Measurements from ENCODE around the gene MS4A15. TPM values are rescaled to one million over a fixed set of nuclear protein-coding genes. Genes with fewer than 3 reads are reported as not detected.
"Not testable (repeated sequence)": the region's sequence is repeated elsewhere in the genome, so short reads cannot be mapped to it uniquely, and the experiment has no call there.

Gene MS4A15, protein sequence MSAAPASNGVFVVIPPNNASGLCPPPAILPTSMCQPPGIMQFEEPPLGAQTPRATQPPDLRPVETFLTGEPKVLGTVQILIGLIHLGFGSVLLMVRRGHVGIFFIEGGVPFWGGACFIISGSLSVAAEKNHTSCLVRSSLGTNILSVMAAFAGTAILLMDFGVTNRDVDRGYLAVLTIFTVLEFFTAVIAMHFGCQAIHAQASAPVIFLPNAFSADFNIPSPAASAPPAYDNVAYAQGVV
- total RNA-seq: not detected

GRCh38 chr11:60756307-60757032, at the start of gene MS4A15:
Gene MS4A15, plus strand, starts transcription at chr11:60756867. Its CDS starts 6,867 bp downstream, at chr11:60763734.
- DNase-seq: no peak
- no peak for TF ChIP-seq POLR2A (IDR thresholded peaks at IDR 0.05)
- TF ChIP-seq, protein P1, sequence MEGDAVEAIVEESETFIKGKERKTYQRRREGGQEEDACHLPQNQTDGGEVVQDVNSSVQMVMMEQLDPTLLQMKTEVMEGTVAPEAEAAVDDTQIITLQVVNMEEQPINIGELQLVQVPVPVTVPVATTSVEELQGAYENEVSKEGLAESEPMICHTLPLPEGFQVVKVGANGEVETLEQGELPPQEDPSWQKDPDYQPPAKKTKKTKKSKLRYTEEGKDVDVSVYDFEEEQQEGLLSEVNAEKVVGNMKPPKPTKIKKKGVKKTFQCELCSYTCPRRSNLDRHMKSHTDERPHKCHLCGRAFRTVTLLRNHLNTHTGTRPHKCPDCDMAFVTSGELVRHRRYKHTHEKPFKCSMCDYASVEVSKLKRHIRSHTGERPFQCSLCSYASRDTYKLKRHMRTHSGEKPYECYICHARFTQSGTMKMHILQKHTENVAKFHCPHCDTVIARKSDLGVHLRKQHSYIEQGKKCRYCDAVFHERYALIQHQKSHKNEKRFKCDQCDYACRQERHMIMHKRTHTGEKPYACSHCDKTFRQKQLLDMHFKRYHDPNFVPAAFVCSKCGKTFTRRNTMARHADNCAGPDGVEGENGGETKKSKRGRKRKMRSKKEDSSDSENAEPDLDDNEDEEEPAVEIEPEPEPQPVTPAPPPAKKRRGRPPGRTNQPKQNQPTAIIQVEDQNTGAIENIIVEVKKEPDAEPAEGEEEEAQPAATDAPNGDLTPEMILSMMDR (IDR thresholded peaks at IDR 0.05): peak in 2 of 6 experiments; percentile 16 to 36
- H3K4me3 ChIP-seq (replicated peaks in 1 of 3): no peak within 1 kb of the TSS
- H3K9me3 ChIP-seq: no peaks in the 10 kb centered on the region
- intact Hi-C loops (cut with DNase I): no loop called here
- no peaks in the 10 kb centered on the region for H3K4me1 ChIP-seq
- 56 to 59% methylated on average over 14 of the region's 14 CpGs for WGBS, 2 donors
- no peaks in the 10 kb centered on the region for H3K36me3 ChIP-seq
- H3K27ac ChIP-seq: no peak within 1 kb of the TSS
- H3K27me3 ChIP-seq: no peaks in the 10 kb centered on the region

DNA sequence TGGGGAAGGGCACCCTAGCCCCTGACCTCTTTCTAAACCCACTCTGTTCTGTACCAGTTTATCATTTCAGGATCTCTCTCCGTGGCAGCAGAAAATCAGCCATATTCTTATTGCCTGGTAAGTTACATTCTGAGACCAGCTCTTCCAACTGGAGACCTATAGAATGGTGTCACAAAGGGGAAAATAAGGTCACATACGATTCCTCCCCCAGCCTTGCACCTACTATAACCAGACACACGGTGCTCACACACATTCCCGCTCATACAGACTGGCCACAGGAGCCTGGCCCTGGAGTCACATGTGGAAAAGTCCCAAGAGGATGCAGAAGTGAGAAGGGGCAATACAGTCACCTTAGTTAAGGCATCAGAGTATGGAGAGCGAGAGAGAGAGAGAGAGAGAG, 49.7 kb upstream of the MS4A15 start:
- no peaks in the 10 kb centered on the region for H3K4me1 ChIP-seq
- TF ChIP-seq, protein P1 (IDR thresholded peaks at IDR 0.05): no peak
- no peak for TF ChIP-seq POLR2A (IDR thresholded peaks at IDR 0.05)
- no peaks in the 10 kb centered on the region for H3K9me3 ChIP-seq
- no peak for DNase-seq
- no peak overlapping the region for H3K27ac ChIP-seq
- intact Hi-C loops (cut with DNase I): no loop called here
- H3K4me3 ChIP-seq (replicated peaks in 1 of 3): no peak overlapping the region
- no peaks in the 10 kb centered on the region for H3K36me3 ChIP-seq
- 62 to 69% methylated on average over 5 of the region's 5 CpGs for WGBS, 2 donors
- no peaks in the 10 kb centered on the region for H3K27me3 ChIP-seq

DNA sequence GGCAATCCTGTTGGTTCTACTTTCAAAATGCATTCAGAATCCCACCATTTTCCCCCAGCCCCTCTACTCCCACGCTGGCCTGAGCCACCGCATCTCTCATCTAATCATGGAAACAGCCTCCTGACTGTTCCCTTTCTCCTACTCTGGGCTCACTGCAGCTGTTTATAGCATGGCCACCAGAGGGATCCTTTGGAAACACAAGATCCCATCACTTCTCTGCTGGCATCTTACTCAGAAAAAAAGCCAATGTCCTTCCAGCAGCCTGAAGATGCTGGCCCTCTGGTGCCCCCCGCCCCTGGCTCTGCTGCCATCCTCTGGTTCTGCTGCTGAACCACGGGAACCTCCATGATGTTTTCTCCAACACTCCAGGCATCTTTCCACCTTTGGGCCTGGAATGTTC, 46.2 kb upstream of the MS4A15 start:
- intact Hi-C loops (cut with DNase I): no loop called here
- 73 to 76% methylated on average over 4 of the region's 4 CpGs for WGBS, 2 donors
- Histone ChIP-seq H3K27me3 (no peaks in the 10 kb centered on the region), H3K9me3 (no peaks in the 10 kb centered on the region), H3K4me3 (replicated peaks in 1 of 3) (no peak overlapping the region), H3K36me3 (no peaks in the 10 kb centered on the region), H3K27ac (no peak overlapping the region), H3K4me1 (no peaks in the 10 kb centered on the region)
- DNase-seq: no peak
- TF ChIP-seq, protein P1 (IDR thresholded peaks at IDR 0.05): no peak
- no peak for TF ChIP-seq POLR2A (IDR thresholded peaks at IDR 0.05)

- DNase-seq: no peak
- H3K4me3 ChIP-seq (replicated peaks in 1 of 3): no peak overlapping the region
- no peak overlapping the region for H3K27ac ChIP-seq
- no peaks in the 10 kb centered on the region for H3K9me3 ChIP-seq
- intact Hi-C loops (cut with DNase I): no loop called here
- WGBS, 2 donors: 70 to 83% methylated on average over 4 of the region's 4 CpGs
- H3K36me3 ChIP-seq: no peaks in the 10 kb centered on the region
- no peak for TF ChIP-seq POLR2A (IDR thresholded peaks at IDR 0.05)
- TF ChIP-seq, protein P1 (IDR thresholded peaks at IDR 0.05): no peak
- no peaks in the 10 kb centered on the region for H3K4me1 ChIP-seq
- no peaks in the 10 kb centered on the region for H3K27me3 ChIP-seq
These were observed 45.4 kb upstream of the MS4A15 start for GRCh38 chr11:60711276-60711675.

GRCh38 chr11:60713423-60713822, 43.2 kb upstream of the MS4A15 start:
- H3K4me3 ChIP-seq (replicated peaks in 1 of 3); H3K4me1 ChIP-seq; H3K36me3 ChIP-seq; H3K9me3 ChIP-seq; H3K27ac ChIP-seq; intact Hi-C loops (cut with DNase I); H3K27me3 ChIP-seq; DNase-seq: not testable (repeated sequence)
- 79 to 86% methylated on average over 6 of the region's 6 CpGs for WGBS, 2 donors
